NCI-H128 (cell line): ENCODE results near the gene HMGXB3.
A peak's percentile ranks its signal among the peaks of the same experiment; 100 is the strongest.

Experiments used
- DNase-seq: peaks from one replicate; lab custom pipeline; 2025; ENCODE audit not compliant: unreplicated experiment; lab: John Stamatoyannopoulos, UW

Gene HMGXB3

GRCh38 chr5:149981206-149981605 lies 19.3 kb upstream of the HMGXB3 start:
- DNase-seq = no peak

GRCh38 chr5:149982505-149982904 lies 18.0 kb upstream of the HMGXB3 start:
- DNase-seq = no peak

- DNase-seq = no peak
These were observed 12.4 kb upstream of the HMGXB3 start for GRCh38 chr5:149988126-149988525.

- peak; percentile 59 for DNase-seq
These were observed 9.8 kb upstream of the HMGXB3 start for GRCh38 chr5:149990518-149991376.

GRCh38 chr5:149993471-149993870 lies 7.1 kb upstream of the HMGXB3 start:
- no peak for DNase-seq

GRCh38 chr5:149995385-149996204 lies 4.9 kb upstream of the HMGXB3 start:
- no peak for DNase-seq

- DNase-seq = no peak
These were observed 4.2 kb upstream of the HMGXB3 start for GRCh38 chr5:149996205-149996890.

- no peak for DNase-seq
These were observed 2.3 kb upstream of the HMGXB3 start for GRCh38 chr5:149998281-149998680.

GRCh38 chr5:149999359-149999758 lies 1.2 kb upstream of the HMGXB3 start:
- DNase-seq = no peak

GRCh38 chr5:149999866-150000255 lies 678 bp upstream of the HMGXB3 start:
- DNase-seq = no peak

- DNase-seq = no peak
These were observed 586 bp downstream of the HMGXB3 start for GRCh38 chr5:150000990-150001659.

GRCh38 chr5:150001660-150002486 lies 1.3 kb downstream of the HMGXB3 start:
- DNase-seq = no peak

- DNase-seq = no peak
These were observed 5.8 kb downstream of the HMGXB3 start for GRCh38 chr5:150006318-150006717.

- no peak for DNase-seq
These were observed 6.5 kb downstream of the HMGXB3 start for GRCh38 chr5:150007050-150007449.

GRCh38 chr5:150009671-150010387 lies 9.3 kb downstream of the HMGXB3 start:
- no peak for DNase-seq

- no peak for DNase-seq
These were observed 13.4 kb downstream of the HMGXB3 start for GRCh38 chr5:150013931-150014330.

GRCh38 chr5:150014456-150014855 lies 13.9 kb downstream of the HMGXB3 start:
- no peak for DNase-seq

- no peak for DNase-seq
These were observed 14.9 kb downstream of the HMGXB3 start for GRCh38 chr5:150015415-150015814.

- no peak for DNase-seq
These were observed 16.0 kb downstream of the HMGXB3 start for GRCh38 chr5:150016537-150016936.
